Liver (tissue), 9 donors: Measurements from ENCODE around the gene GNAI3. TPM values are rescaled to one million over a fixed set of nuclear protein-coding genes. Genes with fewer than 3 reads are reported as not detected.

Experiments
- DNase-seq: peaks from one replicate; pipeline ENCODE4 v3.0.0-alpha.2; 2017; ENCODE audit warnings: low spot score
- H3K27ac ChIP-seq, 2 donors: one replicate each; pipeline ENCODE4 v1.7.0; 2013; ENCODE audit warnings: inconsistent platforms in 2 of 2, low read length in 2 of 2, control low read depth in 1 of 2, low read depth in 1 of 2, mild to moderate bottlenecking in 1 of 2
- H3K27me3 ChIP-seq, 4 donors: one replicate each; pipeline versions ENCODE4 v1.6.1 to v1.7.0; 2013; ENCODE audit warnings: low read length in 3 of 4, inconsistent platforms in 1 of 4, mild to moderate bottlenecking in 1 of 4, moderate library complexity in 1 of 4; ENCODE audit not compliant: control insufficient read depth in 4 of 4, insufficient read depth in 4 of 4
- H3K36me3 ChIP-seq, 4 donors: one replicate each; pipeline versions ENCODE4 v1.6.1 to v1.7.0; 2013; ENCODE audit warnings: low read length in 3 of 4, mild to moderate bottlenecking in 3 of 4, low read depth in 1 of 4, moderate library complexity in 1 of 4; ENCODE audit not compliant: control insufficient read depth in 4 of 4, insufficient read depth in 3 of 4
- H3K4me1 ChIP-seq, 4 donors: one replicate each; pipeline versions ENCODE4 v1.6.1 to v1.7.0; 2013; ENCODE audit warnings: low read length in 3 of 4, mild to moderate bottlenecking in 3 of 4, moderate library complexity in 1 of 4; ENCODE audit not compliant: control insufficient read depth in 4 of 4, insufficient read depth in 4 of 4
- H3K4me3 ChIP-seq, 3 donors: one replicate each; pipeline versions ENCODE4 v1.6.1 to v1.7.0; 2013; ENCODE audit warnings: low read length in 3 of 3, control low read depth in 1 of 3, low read depth in 1 of 3, mild to moderate bottlenecking in 1 of 3
- H3K9ac ChIP-seq, 2 donors: one replicate each; pipeline ENCODE4 v1.7.0; 2013; ENCODE audit warnings: low read length in 2 of 2, mild to moderate bottlenecking in 2 of 2, moderate library complexity in 2 of 2, control low read depth in 1 of 2, low read depth in 1 of 2
- H3K9me3 ChIP-seq, 4 donors: one replicate each; pipeline versions ENCODE4 v1.6.1 to v1.7.0; 2013; ENCODE audit warnings: low read length in 3 of 4; ENCODE audit not compliant: control insufficient read depth in 4 of 4
- EGR1 ChIP-seq, 2 donors: IDR thresholded peaks; 2 replicates each; pipeline ENCODE4 v1.6.1; 2016 to 2018; ENCODE audit warnings: antibody characterized with exemption in 2 of 2, low read depth in 2 of 2
- FOXA1 ChIP-seq: IDR thresholded peaks from 2 replicates; pipeline ENCODE4 v1.6.1; 2016; ENCODE audit warnings: antibody characterized with exemption
- FOXA2 ChIP-seq: IDR thresholded peaks from 2 replicates; pipeline ENCODE4 v1.6.1; 2016; ENCODE audit warnings: antibody characterized with exemption
- GABPA ChIP-seq, 2 donors: IDR thresholded peaks in 1 of 2; conservative IDR thresholded peaks in 1 of 2; 2 replicates each; pipeline ENCODE4 v1.6.1; 2016; ENCODE audit warnings: antibody characterized with exemption in 2 of 2, mild to moderate bottlenecking in 1 of 2, moderate library complexity in 1 of 2
- HNF4A ChIP-seq, 2 donors: conservative IDR thresholded peaks; 2 replicates each; pipeline ENCODE4 v1.6.1; 2016; ENCODE audit warnings: antibody characterized with exemption in 2 of 2, mild to moderate bottlenecking in 2 of 2
- HNF4G ChIP-seq: IDR thresholded peaks from 2 replicates; pipeline ENCODE4 v1.6.1; 2016; ENCODE audit warnings: antibody characterized with exemption
- JUND ChIP-seq, 2 donors: IDR thresholded peaks; 2 replicates each; pipeline ENCODE4 v1.6.1; 2016; ENCODE audit warnings: antibody characterized with exemption in 2 of 2
- NR2F2 ChIP-seq: IDR thresholded peaks from 2 replicates; pipeline ENCODE4 v1.6.1; 2016; ENCODE audit warnings: antibody characterized with exemption
- RAD21 ChIP-seq, 2 donors: IDR thresholded peaks; 2 replicates each; pipeline ENCODE4 v1.6.1; 2016; ENCODE audit warnings: antibody characterized with exemption in 2 of 2, mild to moderate bottlenecking in 2 of 2
- RXRA ChIP-seq, 2 donors: IDR thresholded peaks; 2 replicates each; pipeline ENCODE4 v1.6.1; 2017 to 2018; ENCODE audit warnings: antibody characterized with exemption in 2 of 2, mild to moderate bottlenecking in 1 of 2
- SP1 ChIP-seq: IDR thresholded peaks from 2 replicates; pipeline ENCODE4 v1.6.1; 2018; ENCODE audit warnings: antibody characterized with exemption, mild to moderate bottlenecking
- TAF1 ChIP-seq: conservative IDR thresholded peaks from 2 replicates; pipeline ENCODE4 v1.6.1; 2016; ENCODE audit warnings: antibody characterized with exemption, mild to moderate bottlenecking
- YY1 ChIP-seq: IDR thresholded peaks from 2 replicates; pipeline ENCODE4 v1.6.1; 2016; ENCODE audit warnings: antibody characterized with exemption, mild to moderate bottlenecking
- WGBS: extraction: QIAGEN DNeasy Blood & Tissue Kit; methylation state at CpG from one replicate; pipeline ENCODE4 v1.1.7; 2013; 5-methylcytosine and 5-hydroxymethylcytosine counted together
- polyA plus RNA-seq, 2 donors: library from polyadenylated mRNA; stranded (reverse) in 1 of 2; unstranded in 1 of 2; fragments of 200-250 nt in 1 of 2; fragments of >200 nt in 1 of 2; fragmentation: Nextera tagmentation in 1 of 2; extraction: Ambion mirVana in 1 of 2; gene quantifications; one replicate each; pipeline versions ENCODE4 v1.2.1 to v1.2.3, GENCODE V29; 2013 to 2015
- total RNA-seq, 2 donors: library from RNA; depleted of rRNA; stranded (reverse); fragments of >200 nt; gene quantifications; one replicate each; pipeline ENCODE4 v1.2.3, GENCODE V29; 2014
- TF ChIP-seq, protein P1 (sequence below): IDR thresholded peaks from 2 replicates; pipeline ENCODE4 v1.6.1; 2016; ENCODE audit warnings: antibody characterized with exemption
- TF ChIP-seq, protein P2 (sequence below): IDR thresholded peaks from 2 replicates; pipeline ENCODE4 v1.6.1; 2016; ENCODE audit warnings: antibody characterized with exemption, mild to moderate bottlenecking
- TF ChIP-seq, protein P3 (sequence below): IDR thresholded peaks from 2 replicates; pipeline ENCODE4 v1.6.1; 2016; ENCODE audit warnings: antibody characterized with exemption
- TF ChIP-seq, protein P4 (sequence below): IDR thresholded peaks from 2 replicates; pipeline ENCODE4 v1.6.1; 2016; ENCODE audit warnings: antibody characterized with exemption
- donor health status: healthy.
- donor health status: healthy.
- donor health status: healthy.
- donor health status: healthy.
- donor health status: healthy.

The GNAI3 gene
- total and polyA plus RNA-seq, 4 donors, result 1.9 to 6.5 (median 4.3) TPM

DNA sequence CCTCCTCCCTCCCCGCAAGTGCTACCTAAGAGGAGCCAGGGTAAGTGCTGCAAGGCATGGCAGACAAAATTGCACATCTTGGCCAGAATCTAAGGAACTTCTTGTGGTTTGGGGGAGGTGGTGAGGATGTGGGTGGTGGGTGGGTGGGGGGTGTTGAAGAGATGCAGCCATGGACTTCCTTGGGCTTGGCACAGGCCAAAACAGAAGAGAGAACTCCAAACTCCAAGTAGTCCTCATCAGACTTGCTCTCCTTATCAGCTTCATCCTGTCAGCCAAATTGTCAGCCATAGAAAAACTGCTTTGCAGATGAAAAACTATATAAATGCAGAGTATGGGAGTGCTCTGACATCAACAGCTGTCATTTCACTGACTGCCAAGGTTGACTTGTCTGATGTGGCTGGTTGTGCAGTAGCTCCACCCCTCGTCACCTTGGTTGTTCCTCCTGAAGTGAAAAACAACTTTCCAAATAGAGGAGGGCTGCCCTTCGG is 46.0 kb upstream of the GNAI3 start:
- Histone ChIP-seq H3K9me3 (no peaks in the 10 kb centered on the region), H3K4me1 (no peaks in the 10 kb centered on the region), H3K27me3 (no peaks in the 10 kb centered on the region), H3K36me3 (peaks cover 0 to 3% (median 2%) of the 10 kb centered on the region in 4 donors), H3K4me3 (no peak overlapping the region), H3K9ac (no peak overlapping the region), H3K27ac (no peak overlapping the region)
- no peak for DNase-seq
- no peak for TF ChIP-seq SP1
- TF ChIP-seq, protein P1, sequence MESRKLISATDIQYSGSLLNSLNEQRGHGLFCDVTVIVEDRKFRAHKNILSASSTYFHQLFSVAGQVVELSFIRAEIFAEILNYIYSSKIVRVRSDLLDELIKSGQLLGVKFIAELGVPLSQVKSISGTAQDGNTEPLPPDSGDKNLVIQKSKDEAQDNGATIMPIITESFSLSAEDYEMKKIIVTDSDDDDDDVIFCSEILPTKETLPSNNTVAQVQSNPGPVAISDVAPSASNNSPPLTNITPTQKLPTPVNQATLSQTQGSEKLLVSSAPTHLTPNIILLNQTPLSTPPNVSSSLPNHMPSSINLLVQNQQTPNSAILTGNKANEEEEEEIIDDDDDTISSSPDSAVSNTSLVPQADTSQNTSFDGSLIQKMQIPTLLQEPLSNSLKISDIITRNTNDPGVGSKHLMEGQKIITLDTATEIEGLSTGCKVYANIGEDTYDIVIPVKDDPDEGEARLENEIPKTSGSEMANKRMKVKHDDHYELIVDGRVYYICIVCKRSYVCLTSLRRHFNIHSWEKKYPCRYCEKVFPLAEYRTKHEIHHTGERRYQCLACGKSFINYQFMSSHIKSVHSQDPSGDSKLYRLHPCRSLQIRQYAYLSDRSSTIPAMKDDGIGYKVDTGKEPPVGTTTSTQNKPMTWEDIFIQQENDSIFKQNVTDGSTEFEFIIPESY, result no peak
- TF ChIP-seq, protein P2, sequence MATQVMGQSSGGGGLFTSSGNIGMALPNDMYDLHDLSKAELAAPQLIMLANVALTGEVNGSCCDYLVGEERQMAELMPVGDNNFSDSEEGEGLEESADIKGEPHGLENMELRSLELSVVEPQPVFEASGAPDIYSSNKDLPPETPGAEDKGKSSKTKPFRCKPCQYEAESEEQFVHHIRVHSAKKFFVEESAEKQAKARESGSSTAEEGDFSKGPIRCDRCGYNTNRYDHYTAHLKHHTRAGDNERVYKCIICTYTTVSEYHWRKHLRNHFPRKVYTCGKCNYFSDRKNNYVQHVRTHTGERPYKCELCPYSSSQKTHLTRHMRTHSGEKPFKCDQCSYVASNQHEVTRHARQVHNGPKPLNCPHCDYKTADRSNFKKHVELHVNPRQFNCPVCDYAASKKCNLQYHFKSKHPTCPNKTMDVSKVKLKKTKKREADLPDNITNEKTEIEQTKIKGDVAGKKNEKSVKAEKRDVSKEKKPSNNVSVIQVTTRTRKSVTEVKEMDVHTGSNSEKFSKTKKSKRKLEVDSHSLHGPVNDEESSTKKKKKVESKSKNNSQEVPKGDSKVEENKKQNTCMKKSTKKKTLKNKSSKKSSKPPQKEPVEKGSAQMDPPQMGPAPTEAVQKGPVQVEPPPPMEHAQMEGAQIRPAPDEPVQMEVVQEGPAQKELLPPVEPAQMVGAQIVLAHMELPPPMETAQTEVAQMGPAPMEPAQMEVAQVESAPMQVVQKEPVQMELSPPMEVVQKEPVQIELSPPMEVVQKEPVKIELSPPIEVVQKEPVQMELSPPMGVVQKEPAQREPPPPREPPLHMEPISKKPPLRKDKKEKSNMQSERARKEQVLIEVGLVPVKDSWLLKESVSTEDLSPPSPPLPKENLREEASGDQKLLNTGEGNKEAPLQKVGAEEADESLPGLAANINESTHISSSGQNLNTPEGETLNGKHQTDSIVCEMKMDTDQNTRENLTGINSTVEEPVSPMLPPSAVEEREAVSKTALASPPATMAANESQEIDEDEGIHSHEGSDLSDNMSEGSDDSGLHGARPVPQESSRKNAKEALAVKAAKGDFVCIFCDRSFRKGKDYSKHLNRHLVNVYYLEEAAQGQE, result no peak
- no peak for TF ChIP-seq YY1
- 86% methylated on average over 3 of the region's 3 CpGs for whole genome bisulfite sequencing

DNA sequence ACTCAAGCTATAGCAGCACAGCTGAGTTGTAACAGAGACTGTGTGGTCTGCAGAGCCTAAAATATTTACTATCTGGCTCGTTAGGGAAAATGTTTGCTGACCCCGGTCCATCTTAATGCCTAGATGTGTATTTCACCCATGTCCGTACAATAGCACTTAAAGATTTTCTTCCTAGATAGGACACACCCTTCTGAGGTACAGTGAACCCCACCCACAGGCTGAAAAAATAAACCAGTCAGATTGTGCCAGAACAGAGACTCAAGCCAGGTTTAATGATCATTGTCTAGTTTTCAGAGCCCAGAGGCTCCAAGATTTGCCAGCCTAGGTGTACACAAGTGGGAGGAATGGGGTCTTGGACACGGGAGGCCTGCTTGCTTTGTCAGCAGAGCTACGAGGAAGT is 44.5 kb upstream of the GNAI3 start:
- Histone ChIP-seq H3K4me1 (peaks cover 0 to 6% (median 3%) of the 10 kb centered on the region in 4 donors), H3K27me3 (no peaks in the 10 kb centered on the region), H3K9me3 (no peaks in the 10 kb centered on the region), H3K36me3 (peaks cover 0 to 2% (median 0%) of the 10 kb centered on the region in 4 donors), H3K4me3 (no peak overlapping the region), H3K27ac (no peak overlapping the region), H3K9ac (no peak overlapping the region)
- no peak for DNase-seq
- WGBS, result 77% methylated on average over 5 of the region's 5 CpGs
- no peak for TF ChIP-seq NR2F2

DNA sequence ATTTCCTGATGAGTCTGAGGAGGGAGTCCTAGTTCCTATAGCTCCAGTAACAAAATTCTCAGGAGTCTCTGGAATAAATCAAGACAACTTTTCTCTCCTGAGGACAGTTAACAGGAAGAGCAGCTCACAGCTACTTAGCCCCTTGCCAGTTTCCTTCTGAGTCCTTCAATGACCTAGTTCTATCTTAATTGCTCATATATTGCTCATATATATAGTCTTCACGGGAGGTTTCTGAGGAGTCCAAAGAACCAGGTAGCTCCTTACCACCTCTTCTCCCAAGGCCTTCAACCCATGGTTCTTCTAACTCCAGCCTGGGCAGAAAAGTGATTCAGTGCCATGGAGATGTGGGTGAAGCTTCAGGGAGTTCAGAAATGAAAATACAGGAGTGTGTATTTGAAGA is 43.4 kb upstream of the GNAI3 start:
- Histone ChIP-seq H3K4me3 (no peak overlapping the region), H3K36me3 (peaks cover 0 to 2% (median 0%) of the 10 kb centered on the region in 4 donors), H3K9me3 (no peaks in the 10 kb centered on the region), H3K4me1 (peaks cover 1 to 14% (median 6%) of the 10 kb centered on the region in 4 donors), H3K9ac (no peak overlapping the region), H3K27ac (no peak overlapping the region), H3K27me3 (no peaks in the 10 kb centered on the region)
- WGBS, result 85% methylated on average over 1 of the region's 1 CpG
- no peak for DNase-seq
- no peak for TF ChIP-seq HNF4A (conservative IDR thresholded peaks at IDR 0.05)
- no peak for TF ChIP-seq RXRA (IDR thresholded peaks at IDR 0.05)
- TF ChIP-seq HNF4G, result no peak
- no peak for TF ChIP-seq TAF1
- TF ChIP-seq, protein P1, result no peak
- no peak for TF ChIP-seq GABPA (IDR thresholded peaks at IDR 0.05 in 1 of 2, conservative IDR thresholded peaks at IDR 0.05 in 1 of 2)
- TF ChIP-seq, protein P3, sequence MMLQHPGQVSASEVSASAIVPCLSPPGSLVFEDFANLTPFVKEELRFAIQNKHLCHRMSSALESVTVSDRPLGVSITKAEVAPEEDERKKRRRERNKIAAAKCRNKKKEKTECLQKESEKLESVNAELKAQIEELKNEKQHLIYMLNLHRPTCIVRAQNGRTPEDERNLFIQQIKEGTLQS, result no peak
- TF ChIP-seq, protein P4, sequence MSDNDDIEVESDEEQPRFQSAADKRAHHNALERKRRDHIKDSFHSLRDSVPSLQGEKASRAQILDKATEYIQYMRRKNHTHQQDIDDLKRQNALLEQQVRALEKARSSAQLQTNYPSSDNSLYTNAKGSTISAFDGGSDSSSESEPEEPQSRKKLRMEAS, result no peak
- TF ChIP-seq, protein P2, result no peak
- TF ChIP-seq RAD21 (IDR thresholded peaks at IDR 0.05), result no peak
- no peak for TF ChIP-seq FOXA1
- TF ChIP-seq YY1, result no peak
- no peak for TF ChIP-seq EGR1 (IDR thresholded peaks at IDR 0.05; ENCODE audit: low read depth in 2 of 2)
- no peak for TF ChIP-seq NR2F2
- no peak for TF ChIP-seq FOXA2
- no peak for TF ChIP-seq SP1
- TF ChIP-seq JUND (IDR thresholded peaks at IDR 0.05), result no peak
